ENCODE data around the gene DHX32. TPM values are rescaled to one million over a fixed set of nuclear protein-coding genes. Genes with fewer than 3 reads are reported as not detected.

DHX32 gene
- total RNA-seq, 1 donor from 2014 or later = 15.9 TPM

DNA sequence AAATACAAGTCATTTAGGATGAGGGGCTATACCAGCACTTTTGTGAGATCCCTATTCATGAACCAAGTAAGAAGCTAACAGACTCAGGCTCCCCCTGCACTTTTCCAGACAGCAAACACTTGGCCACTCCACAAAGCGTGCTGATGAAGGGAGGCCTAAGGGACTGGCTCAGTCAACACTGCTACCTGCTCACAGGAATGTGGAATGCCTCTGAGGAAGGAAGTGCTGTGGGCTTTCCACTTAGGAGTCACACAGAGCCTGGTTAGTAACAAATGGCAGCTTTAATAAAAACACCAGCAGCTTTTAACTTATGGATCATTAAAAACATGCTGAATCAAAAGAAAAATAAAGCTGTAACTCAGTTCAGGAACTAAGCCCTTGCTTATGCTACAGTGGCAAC, 73.0 kb downstream of the DHX32 start:
- no peak overlapping the region for H3K27ac Mint-ChIP-seq
- DNase-seq (ENCODE audit: low spot score) = no peak
- no peak overlapping the region for H3K4me3 Mint-ChIP-seq (ENCODE audit: low read depth)
- intact Hi-C loops (cut with micrococcal nuclease) = no loop called here
- H3K27me3 Mint-ChIP-seq (ENCODE audit: low read depth) = no peaks in the 10 kb centered on the region
- H3K9me3 Mint-ChIP-seq = no peaks in the 10 kb centered on the region
- peaks cover 30% of the 10 kb centered on the region for H3K36me3 Mint-ChIP-seq (ENCODE audit: low read depth)
- no peaks in the 10 kb centered on the region for H3K4me1 Mint-ChIP-seq (ENCODE audit: low read depth)

DNA sequence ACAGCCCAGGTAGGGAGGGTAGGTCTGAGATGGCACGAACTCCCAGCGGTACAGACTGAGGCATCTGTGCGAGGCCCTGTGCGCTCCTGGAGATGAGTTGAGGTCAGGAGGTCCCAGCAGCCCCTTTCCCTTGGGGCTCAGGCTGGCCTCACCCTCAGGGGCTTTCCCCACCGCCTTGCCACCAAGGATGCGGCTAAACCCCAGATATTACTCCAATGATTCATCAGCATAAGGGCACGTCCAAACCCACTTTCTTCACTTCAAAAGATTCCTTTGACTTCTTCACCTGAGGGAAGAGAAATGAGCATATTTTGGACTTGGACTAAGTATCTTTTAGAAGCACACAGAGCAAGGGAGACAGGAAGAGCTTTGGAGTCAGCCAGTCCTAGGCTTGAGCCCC, 78.4 kb downstream of the DHX32 start:
- Mint-ChIP-seq H3K9me3 (no peaks in the 10 kb centered on the region), H3K4me3 (ENCODE audit: low read depth) (no peak overlapping the region), H3K27me3 (ENCODE audit: low read depth) (no peaks in the 10 kb centered on the region), H3K27ac (no peak overlapping the region), H3K4me1 (ENCODE audit: low read depth) (no peaks in the 10 kb centered on the region), H3K36me3 (ENCODE audit: low read depth) (peaks cover 15% of the 10 kb centered on the region)
- no peak for DNase-seq (ENCODE audit: low spot score)
- intact Hi-C loops (cut with micrococcal nuclease) = no loop called here

DNA sequence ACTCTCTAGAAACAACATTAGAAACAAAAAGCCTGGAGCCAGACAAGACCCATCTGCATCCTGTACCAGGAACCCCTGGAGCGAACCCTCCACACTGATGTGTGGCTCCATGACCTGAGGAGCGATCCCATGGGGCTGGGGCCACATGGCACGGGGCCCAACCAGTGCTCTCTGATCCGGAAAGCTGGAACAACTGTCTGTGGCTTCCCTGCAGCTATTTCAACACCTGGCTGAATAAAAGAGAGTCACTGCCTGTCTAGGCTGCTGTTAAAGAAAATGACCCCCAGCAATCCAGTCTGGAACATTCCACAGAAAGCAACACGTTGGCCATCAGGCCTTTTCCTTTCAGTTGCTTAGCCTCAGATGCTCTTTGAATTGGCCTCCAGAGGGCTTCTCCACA, 79.0 kb downstream of the DHX32 start:
- Mint-ChIP-seq H3K27ac (no peak overlapping the region), H3K36me3 (ENCODE audit: low read depth) (peaks cover 13% of the 10 kb centered on the region), H3K4me3 (ENCODE audit: low read depth) (no peak overlapping the region), H3K9me3 (no peaks in the 10 kb centered on the region), H3K27me3 (ENCODE audit: low read depth) (no peaks in the 10 kb centered on the region), H3K4me1 (ENCODE audit: low read depth) (no peaks in the 10 kb centered on the region)
- DNase-seq (ENCODE audit: low spot score) = no peak
- intact Hi-C loops (cut with micrococcal nuclease) = no loop called here

DNA sequence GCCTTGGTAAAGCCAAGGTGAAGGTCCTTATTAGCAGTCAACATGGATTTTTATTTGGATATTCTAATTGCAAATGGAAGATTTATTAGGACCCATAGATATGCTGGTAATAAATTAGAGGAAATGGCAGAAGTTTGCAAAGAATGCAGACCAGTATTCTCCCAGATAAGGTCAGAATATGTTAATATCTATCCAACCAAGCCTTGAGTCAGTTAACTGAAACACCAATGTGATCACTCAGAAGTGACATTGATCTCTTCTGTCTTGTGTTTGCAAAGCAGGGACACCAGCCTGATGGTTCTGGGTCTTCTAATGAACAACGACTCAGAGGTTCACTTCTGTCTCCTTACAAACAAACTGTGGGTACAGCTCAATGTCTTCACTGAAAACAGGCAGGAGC, 79.5 kb downstream of the DHX32 start:
- H3K4me3 Mint-ChIP-seq (ENCODE audit: low read depth) = no peak overlapping the region
- no peak for DNase-seq (ENCODE audit: low spot score)
- no peak overlapping the region for H3K27ac Mint-ChIP-seq
- peaks cover 8% of the 10 kb centered on the region for H3K36me3 Mint-ChIP-seq (ENCODE audit: low read depth)
- intact Hi-C loops (cut with micrococcal nuclease) = no loop called here
- H3K4me1 Mint-ChIP-seq (ENCODE audit: low read depth) = no peaks in the 10 kb centered on the region
- H3K27me3 Mint-ChIP-seq (ENCODE audit: low read depth) = no peaks in the 10 kb centered on the region
- no peaks in the 10 kb centered on the region for H3K9me3 Mint-ChIP-seq

DNA sequence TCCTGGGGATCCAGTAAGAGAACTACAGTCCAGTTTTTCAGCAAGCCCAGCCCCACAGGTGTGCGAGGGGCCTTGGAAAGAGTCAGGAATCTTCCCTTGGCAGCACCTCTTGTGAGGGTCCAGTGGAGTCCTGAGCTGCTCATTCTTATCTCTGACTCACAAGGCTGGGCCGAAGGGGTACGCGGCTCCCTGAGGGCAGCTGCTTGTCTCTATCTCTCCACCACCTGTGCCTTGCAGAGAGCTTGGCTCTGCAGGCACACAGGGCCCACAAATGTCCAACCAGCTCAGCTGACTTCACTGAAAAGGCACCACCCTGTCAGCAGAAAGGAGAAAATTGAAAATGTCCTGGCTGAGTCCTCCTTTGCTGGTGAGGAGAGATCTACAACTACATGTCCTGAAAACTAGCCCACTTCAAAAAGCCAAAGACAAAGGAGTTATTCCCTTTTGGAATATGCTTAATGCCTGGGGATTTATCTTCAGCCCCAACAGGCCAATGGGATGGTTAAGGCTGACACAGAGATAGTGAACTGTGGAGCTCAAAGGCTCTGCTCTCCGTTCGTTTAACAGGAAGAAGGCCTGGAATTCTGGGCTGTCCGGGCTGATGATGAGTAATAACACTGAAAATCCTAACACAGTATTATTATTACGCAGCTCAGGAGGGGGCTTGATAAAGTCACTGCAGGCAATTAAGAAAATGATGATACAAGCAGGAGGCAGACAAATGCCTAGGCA, 81.5 kb downstream of the DHX32 start:
- intact Hi-C loops (cut with micrococcal nuclease) = no loop called here
- Mint-ChIP-seq H3K27ac (no peak overlapping the region), H3K36me3 (ENCODE audit: low read depth) (peaks cover 3% of the 10 kb centered on the region), H3K4me1 (ENCODE audit: low read depth) (no peaks in the 10 kb centered on the region), H3K9me3 (no peaks in the 10 kb centered on the region), H3K4me3 (ENCODE audit: low read depth) (no peak overlapping the region), H3K27me3 (ENCODE audit: low read depth) (no peaks in the 10 kb centered on the region)
- DNase-seq (ENCODE audit: low spot score) = no peak

DNA sequence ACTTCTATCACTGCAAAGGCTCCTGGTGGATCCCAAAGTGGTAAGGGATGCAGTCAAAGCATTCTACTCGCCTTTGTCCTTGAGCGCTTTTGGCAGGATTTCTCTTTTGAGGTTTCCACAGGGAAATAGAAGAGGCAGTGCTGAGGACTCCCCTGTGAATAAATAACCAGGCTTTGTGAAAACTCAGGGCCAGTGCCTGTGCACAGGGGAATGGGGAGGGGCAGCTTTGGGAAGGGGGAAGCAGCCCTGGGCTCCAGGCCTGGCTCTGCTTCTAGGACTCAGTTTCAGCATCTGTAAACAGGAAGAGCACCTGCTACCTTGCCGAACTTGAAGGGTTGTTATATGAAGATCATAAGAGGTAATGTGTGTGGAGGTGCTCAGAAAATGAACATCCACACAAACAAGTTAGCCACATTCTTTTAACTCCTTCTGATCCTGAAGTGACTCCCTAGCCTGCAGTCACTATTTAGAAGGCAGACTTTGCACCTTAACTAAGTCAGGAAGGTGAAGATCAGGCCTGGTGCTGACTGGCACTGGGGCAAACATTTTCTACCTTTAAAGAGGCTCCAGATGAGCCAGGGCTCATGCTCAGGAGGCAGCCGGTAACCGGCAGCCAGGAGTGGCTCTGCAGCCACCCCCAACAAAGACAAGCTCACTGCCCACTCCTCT, 83.0 kb downstream of the DHX32 start:
- H3K4me3 Mint-ChIP-seq (ENCODE audit: low read depth) = no peak overlapping the region
- H3K36me3 Mint-ChIP-seq (ENCODE audit: low read depth) = peaks cover 10% of the 10 kb centered on the region
- no peaks in the 10 kb centered on the region for H3K9me3 Mint-ChIP-seq
- no peak overlapping the region for H3K27ac Mint-ChIP-seq
- H3K27me3 Mint-ChIP-seq (ENCODE audit: low read depth) = no peaks in the 10 kb centered on the region
- no peaks in the 10 kb centered on the region for H3K4me1 Mint-ChIP-seq (ENCODE audit: low read depth)
- intact Hi-C loops (cut with micrococcal nuclease) = no loop called here
- DNase-seq (ENCODE audit: low spot score) = no peak

DNA sequence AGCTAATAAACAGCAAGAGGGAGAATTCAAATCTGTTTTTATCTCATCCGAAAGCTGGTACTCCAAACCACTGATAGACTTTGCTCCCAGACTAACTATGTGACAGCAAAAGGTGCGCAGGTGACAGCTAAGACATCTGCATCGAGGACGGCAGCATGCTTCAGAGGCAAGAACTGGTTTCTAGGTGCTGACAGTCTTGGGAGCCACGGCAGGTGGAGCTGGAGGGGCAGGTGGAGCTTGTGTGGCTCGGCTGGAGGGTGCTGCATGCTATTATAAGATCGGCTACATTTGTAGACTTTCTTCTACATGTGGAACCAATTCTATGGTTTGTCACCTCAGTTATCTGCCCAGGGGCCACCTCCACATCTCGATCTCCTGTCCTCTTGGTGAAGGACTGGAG, 83.7 kb downstream of the DHX32 start:
- Mint-ChIP-seq H3K4me1 (ENCODE audit: low read depth) (no peaks in the 10 kb centered on the region), H3K4me3 (ENCODE audit: low read depth) (no peak overlapping the region), H3K27ac (no peak overlapping the region), H3K36me3 (ENCODE audit: low read depth) (peaks cover 9% of the 10 kb centered on the region), H3K27me3 (ENCODE audit: low read depth) (no peaks in the 10 kb centered on the region), H3K9me3 (no peaks in the 10 kb centered on the region)
- intact Hi-C loops (cut with micrococcal nuclease) = no loop called here
- DNase-seq (ENCODE audit: low spot score) = no peak

DNA sequence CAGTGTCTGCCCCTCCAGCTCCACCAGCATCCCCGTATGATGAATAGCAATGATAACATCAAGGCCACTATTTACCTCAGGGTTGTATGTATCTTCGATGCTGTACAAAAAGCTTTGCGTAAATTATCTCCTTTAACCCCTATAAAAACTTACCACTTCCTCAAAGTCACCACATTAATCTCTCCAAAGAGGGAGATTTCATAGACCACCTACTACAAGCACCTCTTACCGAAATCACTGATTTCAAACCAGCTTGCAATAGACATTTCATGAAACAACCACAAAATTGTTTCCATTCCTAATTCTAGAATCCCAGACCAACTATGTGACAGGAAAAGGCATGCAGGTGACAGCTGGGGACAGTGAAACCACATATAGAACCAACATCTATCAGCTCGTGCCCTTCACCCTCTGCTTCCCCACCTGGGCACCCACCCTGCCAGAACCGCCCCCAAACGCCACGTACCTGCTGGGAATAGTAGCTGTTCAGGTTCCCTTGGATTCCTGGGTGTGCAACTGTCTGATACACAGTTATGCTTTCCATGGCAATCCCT, 85.4 kb downstream of the DHX32 start:
- intact Hi-C loops (cut with micrococcal nuclease) = no loop called here

DNA sequence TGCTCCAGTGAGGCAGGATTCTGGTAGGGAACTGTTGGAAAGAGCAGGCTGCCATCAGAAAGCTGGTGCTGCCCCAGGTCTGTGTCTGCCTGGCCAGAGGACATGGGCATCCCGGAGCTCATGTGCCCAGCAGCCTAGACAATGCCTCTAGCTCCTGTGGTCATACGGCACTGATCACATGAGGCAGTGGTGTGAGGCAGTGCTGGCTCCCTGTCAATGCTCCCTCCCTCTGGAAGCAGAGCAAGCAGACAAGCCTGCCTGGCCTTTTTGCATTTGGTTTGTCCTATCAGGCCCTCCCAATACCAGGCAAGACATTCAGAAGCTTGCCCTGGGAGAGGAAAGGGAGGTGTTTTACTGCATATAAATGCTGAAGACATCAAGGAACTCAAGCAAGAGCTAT, 86.0 kb downstream of the DHX32 start:
- H3K4me3 Mint-ChIP-seq (ENCODE audit: low read depth) = no peak overlapping the region
- H3K36me3 Mint-ChIP-seq (ENCODE audit: low read depth) = peaks cover 14% of the 10 kb centered on the region
- H3K27me3 Mint-ChIP-seq (ENCODE audit: low read depth) = no peaks in the 10 kb centered on the region
- no peak for DNase-seq (ENCODE audit: low spot score)
- intact Hi-C loops (cut with micrococcal nuclease) = no loop called here
- no peak overlapping the region for H3K27ac Mint-ChIP-seq
- no peaks in the 10 kb centered on the region for H3K4me1 Mint-ChIP-seq (ENCODE audit: low read depth)
- no peaks in the 10 kb centered on the region for H3K9me3 Mint-ChIP-seq

More for the DNA sequence above, 85.4 kb downstream of the DHX32 start:
- no peak overlapping the region for H3K4me3 Mint-ChIP-seq (ENCODE audit: low read depth)
- peaks cover 14% of the 10 kb centered on the region for H3K36me3 Mint-ChIP-seq (ENCODE audit: low read depth)
- DNase-seq (ENCODE audit: low spot score) = no peak
- H3K9me3 Mint-ChIP-seq = no peaks in the 10 kb centered on the region
- no peaks in the 10 kb centered on the region for H3K4me1 Mint-ChIP-seq (ENCODE audit: low read depth)
- H3K27ac Mint-ChIP-seq = no peak overlapping the region
- H3K27me3 Mint-ChIP-seq (ENCODE audit: low read depth) = no peaks in the 10 kb centered on the region

DNA sequence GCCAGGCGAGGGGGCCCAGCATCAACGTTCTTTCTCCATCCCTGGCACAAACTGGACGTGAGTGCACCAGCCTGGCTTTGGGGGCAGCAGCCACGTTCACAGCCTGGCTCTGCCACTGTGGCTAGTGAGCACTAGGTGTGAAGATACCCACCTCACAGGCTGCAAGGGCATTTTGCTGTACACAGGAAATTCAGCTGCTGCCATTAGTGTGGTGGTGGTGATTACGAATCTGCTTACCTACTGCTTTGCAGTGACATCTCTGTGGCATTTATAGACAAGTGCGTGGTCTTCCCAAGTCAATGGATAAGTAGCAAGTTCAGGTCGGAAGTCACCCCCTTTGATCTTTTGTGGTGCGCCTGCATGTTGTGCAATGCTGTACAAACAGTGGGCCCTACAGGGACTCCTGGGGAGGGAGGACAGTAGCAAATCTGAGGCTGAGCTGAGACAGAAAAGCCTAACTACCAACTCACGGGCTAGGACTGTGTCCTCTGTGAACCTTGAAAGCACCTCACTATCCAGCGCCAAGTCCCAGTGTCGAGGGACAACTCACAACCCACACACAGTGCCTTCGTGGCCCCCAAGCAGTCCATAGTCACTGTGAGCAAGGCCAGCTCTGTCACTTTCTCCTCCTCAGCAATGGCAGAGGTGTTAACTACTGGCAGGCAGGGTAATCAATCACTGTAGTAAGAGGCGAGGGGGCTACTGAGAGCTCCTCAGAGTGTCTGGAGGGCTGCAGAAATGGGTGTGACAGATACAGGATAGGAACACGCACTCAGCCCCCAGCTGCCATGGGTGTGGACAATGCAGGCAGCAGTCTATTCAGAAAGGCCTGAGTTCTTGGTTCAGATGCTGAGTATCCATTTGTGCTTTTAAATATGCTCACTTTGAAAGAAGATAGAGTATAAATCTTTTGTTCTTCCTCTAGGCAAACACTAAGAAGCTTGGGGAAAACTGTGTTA, 88.5 kb downstream of the DHX32 start:
- peaks cover 14% of the 10 kb centered on the region for H3K36me3 Mint-ChIP-seq (ENCODE audit: low read depth)
- H3K27me3 Mint-ChIP-seq (ENCODE audit: low read depth) = no peaks in the 10 kb centered on the region
- no peak overlapping the region for H3K27ac Mint-ChIP-seq
- no peak overlapping the region for H3K4me3 Mint-ChIP-seq (ENCODE audit: low read depth)
- H3K9me3 Mint-ChIP-seq = no peaks in the 10 kb centered on the region
- intact Hi-C loops (cut with micrococcal nuclease) = no loop called here
- H3K4me1 Mint-ChIP-seq (ENCODE audit: low read depth) = peaks cover 10% of the 10 kb centered on the region
- no peak for DNase-seq (ENCODE audit: low spot score)

DNA sequence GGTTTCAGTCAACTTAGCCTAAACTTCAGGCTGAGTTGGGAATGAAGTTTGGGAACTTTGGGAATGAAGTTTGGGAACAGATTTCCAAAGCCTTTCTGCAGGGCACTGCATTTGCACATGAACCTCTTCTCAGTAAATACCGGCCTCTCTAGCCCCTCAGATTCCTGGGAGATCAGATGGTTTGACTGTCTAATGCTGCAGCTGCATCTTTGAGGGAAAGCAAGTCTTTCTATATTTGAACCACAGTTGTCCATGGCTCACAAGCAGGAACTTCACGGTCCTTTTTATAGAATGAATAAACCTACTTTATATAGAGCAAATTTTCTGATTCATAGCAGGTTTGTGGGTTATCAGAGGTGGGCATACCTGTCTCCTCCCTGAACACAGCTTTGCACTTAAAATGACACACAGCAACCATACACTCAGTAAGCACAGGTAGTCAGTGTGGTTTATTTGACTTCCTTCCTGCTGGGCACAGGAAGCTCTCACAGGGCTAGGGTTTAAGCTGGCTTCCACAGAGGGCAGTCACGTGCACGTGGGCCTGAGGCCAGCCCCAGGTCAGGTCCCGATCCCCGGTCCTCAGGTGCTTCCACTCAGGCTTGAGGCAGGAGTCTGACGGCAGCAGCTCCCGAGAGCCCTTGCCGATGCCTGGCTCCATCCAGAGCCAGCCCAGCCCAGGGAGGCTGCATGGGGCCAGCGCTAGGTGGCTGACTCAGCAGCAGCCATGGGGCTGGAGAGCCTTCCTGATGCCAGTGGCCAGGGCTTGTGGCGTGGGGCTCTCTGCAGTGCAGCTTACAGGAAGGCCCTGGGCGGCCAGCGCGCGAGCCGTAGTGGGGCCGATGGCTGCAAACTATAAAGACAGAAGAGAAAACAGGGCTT, 92.7 kb downstream of the DHX32 start:
- intact Hi-C loops (cut with micrococcal nuclease) = no loop called here
- H3K27ac Mint-ChIP-seq = no peak overlapping the region
- H3K27me3 Mint-ChIP-seq (ENCODE audit: low read depth) = no peaks in the 10 kb centered on the region
- DNase-seq (ENCODE audit: low spot score) = no peak
- no peak overlapping the region for H3K4me3 Mint-ChIP-seq (ENCODE audit: low read depth)
- H3K4me1 Mint-ChIP-seq (ENCODE audit: low read depth) = peaks cover 10% of the 10 kb centered on the region
- H3K9me3 Mint-ChIP-seq = no peaks in the 10 kb centered on the region
- peaks cover 7% of the 10 kb centered on the region for H3K36me3 Mint-ChIP-seq (ENCODE audit: low read depth)
